Measurements from ENCODE around the gene GTPBP3. TPM values are rescaled to one million over a fixed set of nuclear protein-coding genes. Genes with fewer than 3 reads are reported as not detected.

GTPBP3 gene
- total and polyA plus RNA-seq, 9 of the 15 experiments (the other 6 are each of a cell fraction or from before 2014, with no cell fraction given): 4.9 to 124 (median 22.6) TPM

DNA sequence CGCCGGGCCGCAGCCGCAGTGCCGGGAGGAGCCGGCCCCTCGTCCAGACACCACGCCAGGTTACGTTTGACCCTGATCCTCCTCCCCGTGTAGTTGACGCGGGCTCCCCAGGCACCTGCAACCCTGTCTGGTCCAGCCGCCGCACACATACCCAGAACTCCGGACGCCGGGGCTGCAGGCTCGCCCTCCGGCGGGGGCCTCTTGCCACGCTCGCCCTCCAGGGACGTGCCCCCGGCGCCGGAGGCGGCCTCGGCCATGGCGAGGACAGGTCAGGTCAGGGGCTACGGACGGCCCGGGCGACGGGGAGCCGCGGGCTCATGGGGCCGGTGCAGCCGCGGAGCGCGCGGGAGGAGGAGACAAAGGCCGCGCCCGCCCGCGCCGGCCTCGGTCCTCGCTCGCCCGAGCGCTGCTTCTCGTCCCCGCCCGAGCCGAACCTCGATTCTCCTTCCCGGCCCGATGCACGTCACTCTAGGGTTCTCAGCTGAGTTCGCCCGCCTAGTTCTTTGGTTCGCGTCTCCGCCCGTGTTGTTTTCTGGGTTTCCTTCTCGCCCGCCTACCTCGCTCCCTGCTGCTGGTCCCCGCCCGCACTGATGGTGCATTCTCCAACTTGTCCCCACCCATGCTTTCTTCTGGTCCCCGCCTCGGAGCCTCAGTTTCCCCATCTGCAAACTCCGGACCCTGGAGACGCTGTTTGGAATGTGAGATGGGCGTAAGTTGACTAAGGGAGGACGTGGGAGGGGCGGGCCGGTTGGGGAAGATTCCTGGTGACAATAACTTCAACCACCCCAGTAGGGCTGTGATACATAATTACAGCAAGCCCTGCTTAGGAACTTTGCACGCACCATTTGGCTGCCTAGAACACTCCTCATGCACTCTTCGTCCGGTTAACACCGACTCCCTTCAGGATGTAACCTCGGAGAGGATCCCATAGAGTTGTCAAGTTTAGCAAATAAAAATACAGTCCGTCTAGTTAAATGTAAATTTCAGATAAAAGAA, 2.6 kb upstream of the GTPBP3 start, which contains the start of gene ANO8 (continued):
- TF ChIP-seq, protein P1, sequence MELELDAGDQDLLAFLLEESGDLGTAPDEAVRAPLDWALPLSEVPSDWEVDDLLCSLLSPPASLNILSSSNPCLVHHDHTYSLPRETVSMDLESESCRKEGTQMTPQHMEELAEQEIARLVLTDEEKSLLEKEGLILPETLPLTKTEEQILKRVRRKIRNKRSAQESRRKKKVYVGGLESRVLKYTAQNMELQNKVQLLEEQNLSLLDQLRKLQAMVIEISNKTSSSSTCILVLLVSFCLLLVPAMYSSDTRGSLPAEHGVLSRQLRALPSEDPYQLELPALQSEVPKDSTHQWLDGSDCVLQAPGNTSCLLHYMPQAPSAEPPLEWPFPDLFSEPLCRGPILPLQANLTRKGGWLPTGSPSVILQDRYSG (tag; conservative IDR thresholded peaks at IDR 0.05; ENCODE audit: low read depth): no peak
- no peak for TF ChIP-seq GABPB2 (CRISPR knock-in tag; conservative IDR thresholded peaks at IDR 0.05)
- no peak for TF ChIP-seq TBP (optimal IDR thresholded peaks at IDR 0.05; ENCODE audit: low read depth, low read length)
- no peak for TF ChIP-seq BRCA1 (IDR thresholded peaks at IDR 0.05)
- TF ChIP-seq BRCA1 (CRISPR knock-in tag; IDR thresholded peaks at IDR 0.05): no peak
- TF ChIP-seq PYGO2 (tag; IDR thresholded peaks at IDR 0.05): 0 out of 2 replicates have a peak, but pooled peaks have one; percentile 2
- TF ChIP-seq ZNF316 (IDR thresholded peaks at IDR 0.05): no peak
- peak; percentile 98 for TF ChIP-seq FIP1L1 (IDR thresholded peaks at IDR 0.05; ENCODE audit: low read depth, low read length, poor library complexity, severe bottlenecking)
- no peak for TF ChIP-seq NFE2 (IDR thresholded peaks at IDR 0.05; ENCODE audit: low read depth)
- no peak for TF ChIP-seq DNMT1 (IDR thresholded peaks at IDR 0.05)
- TF ChIP-seq XRCC5 (IDR thresholded peaks at IDR 0.05; ENCODE audit: low read depth, low read length): peak; percentile 99
- TF ChIP-seq, protein P2, sequence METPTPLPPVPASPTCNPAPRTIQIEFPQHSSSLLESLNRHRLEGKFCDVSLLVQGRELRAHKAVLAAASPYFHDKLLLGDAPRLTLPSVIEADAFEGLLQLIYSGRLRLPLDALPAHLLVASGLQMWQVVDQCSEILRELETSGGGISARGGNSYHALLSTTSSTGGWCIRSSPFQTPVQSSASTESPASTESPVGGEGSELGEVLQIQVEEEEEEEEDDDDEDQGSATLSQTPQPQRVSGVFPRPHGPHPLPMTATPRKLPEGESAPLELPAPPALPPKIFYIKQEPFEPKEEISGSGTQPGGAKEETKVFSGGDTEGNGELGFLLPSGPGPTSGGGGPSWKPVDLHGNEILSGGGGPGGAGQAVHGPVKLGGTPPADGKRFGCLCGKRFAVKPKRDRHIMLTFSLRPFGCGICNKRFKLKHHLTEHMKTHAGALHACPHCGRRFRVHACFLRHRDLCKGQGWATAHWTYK (CRISPR knock-in tag; IDR thresholded peaks at IDR 0.05): peak; percentile 21; the same call in 1 of the 2 replicates
- no peak for TF ChIP-seq KLF10 (CRISPR knock-in tag; IDR thresholded peaks at IDR 0.05)
- peak; percentile 83 for TF ChIP-seq SP1 (CRISPR knock-in tag; IDR thresholded peaks at IDR 0.05)
- peak; percentile 93 for TF ChIP-seq FUS (optimal IDR thresholded peaks at IDR 0.05; ENCODE audit: low read depth, low read length)
- no peak for TF ChIP-seq NFYB (IDR thresholded peaks at IDR 0.05; ENCODE audit: extremely low read depth, insufficient read length)
- peak; percentile 96 for TF ChIP-seq DACH1 (IDR thresholded peaks at IDR 0.05; ENCODE audit: partially characterized antibody)
- no peak for TF ChIP-seq TAF7 (tag; IDR thresholded peaks at IDR 0.05)
- TF ChIP-seq EHMT2 (IDR thresholded peaks at IDR 0.05): no peak
- no peak for TF ChIP-seq KAT2B (IDR thresholded peaks at IDR 0.05; ENCODE audit: low read depth, low read length)
- TF ChIP-seq THRAP3 (IDR thresholded peaks at IDR 0.05; ENCODE audit: borderline replicate concordance): no peak
- no peak for TF ChIP-seq CEBPG (CRISPR knock-in tag; IDR thresholded peaks at IDR 0.05)
- no peak for TF ChIP-seq CEBPG (tag; conservative IDR thresholded peaks at IDR 0.05 in 1 of 2, IDR thresholded peaks at IDR 0.05 in 1 of 2)
- TF ChIP-seq ADNP (tag; IDR thresholded peaks at IDR 0.05): no peak; the same call in 1 of the 2 replicates
- TF ChIP-seq, protein P3, sequence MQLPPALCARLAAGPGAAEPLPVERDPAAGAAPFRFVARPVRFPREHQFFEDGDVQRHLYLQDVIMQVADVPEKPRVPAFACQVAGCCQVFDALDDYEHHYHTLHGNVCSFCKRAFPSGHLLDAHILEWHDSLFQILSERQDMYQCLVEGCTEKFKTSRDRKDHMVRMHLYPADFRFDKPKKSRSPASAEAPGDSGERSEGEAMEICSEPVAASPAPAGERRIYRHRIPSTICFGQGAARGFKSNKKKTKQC (CRISPR knock-in tag; IDR thresholded peaks at IDR 0.05): peak; percentile 64; the same call in 1 of the 2 replicates
- TF ChIP-seq ZBTB7A (IDR thresholded peaks at IDR 0.05; ENCODE audit: borderline replicate concordance, control insufficient read depth, low read depth, low read length): peak; percentile 79
- TF ChIP-seq CTBP1 (IDR thresholded peaks at IDR 0.05; ENCODE audit: borderline replicate concordance): peak; percentile 98
- TF ChIP-seq ESRRB (CRISPR knock-in tag; IDR thresholded peaks at IDR 0.05; ENCODE audit: borderline replicate concordance): no peak
